GM19035 (cell line): ENCODE results near the gene DOCK4.
A peak's percentile ranks its signal among the peaks of the same experiment; 100 is the strongest.
"Not testable (repeated sequence)": the region's sequence is repeated elsewhere in the genome, so short reads cannot be mapped to it uniquely, and the experiment has no call there.

Experiments
- ATAC-seq: cut with Tn5 transposase; IDR thresholded peaks from one replicate; pipeline ENCODE4 v1.9.1; 2021; ENCODE audit not compliant: unreplicated experiment

The DOCK4 gene

GRCh38 chr7:112206238-112206990, at the start of gene DOCK4, which contains the start of gene ZNF277:
TSS of gene DOCK4 (minus strand) at chr7:112206399. CDS start at chr7:112206138, 261 bp downstream.
TSS of gene ZNF277 (plus strand) at chr7:112206695. CDS start at chr7:112206717, 22 bp downstream.
- ATAC-seq: peak; percentile 96

GRCh38 chr7:112255388-112255720, 49.2 kb upstream of the DOCK4 start:
- no peak for ATAC-seq

- no peak for ATAC-seq
Measured at GRCh38 chr7:112254709-112255387, 48.6 kb upstream of the DOCK4 start.

- ATAC-seq: no peak
Measured at GRCh38 chr7:112254156-112254555, 48.0 kb upstream of the DOCK4 start.

- ATAC-seq: no peak
Measured at GRCh38 chr7:112252691-112253090, 46.5 kb upstream of the DOCK4 start.

GRCh38 chr7:112252141-112252540, 45.9 kb upstream of the DOCK4 start:
- no peak for ATAC-seq

GRCh38 chr7:112249967-112250366, 43.8 kb upstream of the DOCK4 start:
- ATAC-seq: not testable (repeated sequence)

GRCh38 chr7:112248598-112248997, 42.4 kb upstream of the DOCK4 start:
- ATAC-seq: no peak

GRCh38 chr7:112238852-112239610, 32.8 kb upstream of the DOCK4 start:
- ATAC-seq: no peak

- ATAC-seq: no peak
Measured at GRCh38 chr7:112238330-112238729, 32.1 kb upstream of the DOCK4 start.

- ATAC-seq: no peak
Measured at GRCh38 chr7:112236597-112236996, 30.4 kb upstream of the DOCK4 start.

- no peak for ATAC-seq
Measured at GRCh38 chr7:112234147-112234546, 27.9 kb upstream of the DOCK4 start.

- ATAC-seq: no peak
Measured at GRCh38 chr7:112233048-112233697, 27.0 kb upstream of the DOCK4 start.

GRCh38 chr7:112232212-112232978, 26.2 kb upstream of the DOCK4 start:
- no peak for ATAC-seq

GRCh38 chr7:112228632-112229031, 22.4 kb upstream of the DOCK4 start:
- no peak for ATAC-seq

GRCh38 chr7:112226701-112227276, 20.6 kb upstream of the DOCK4 start:
- ATAC-seq: no peak

- ATAC-seq: no peak
Measured at GRCh38 chr7:112225006-112225405, 18.8 kb upstream of the DOCK4 start.

- no peak for ATAC-seq
Measured at GRCh38 chr7:112224186-112224585, 18.0 kb upstream of the DOCK4 start.

GRCh38 chr7:112223310-112223709, 17.1 kb upstream of the DOCK4 start:
- no peak for ATAC-seq

GRCh38 chr7:112220877-112221434, 14.8 kb upstream of the DOCK4 start:
- no peak for ATAC-seq
